ENCODE results near the gene LGALS7.
"Not testable (repeated sequence)": the region's sequence is repeated elsewhere in the genome, so short reads cannot be mapped to it uniquely, and the experiment has no call there.

LGALS7 gene

GRCh38 chr19:38799104-38799503 lies 25.8 kb upstream of the LGALS7 start:
- DNase-seq = no peak

DNA sequence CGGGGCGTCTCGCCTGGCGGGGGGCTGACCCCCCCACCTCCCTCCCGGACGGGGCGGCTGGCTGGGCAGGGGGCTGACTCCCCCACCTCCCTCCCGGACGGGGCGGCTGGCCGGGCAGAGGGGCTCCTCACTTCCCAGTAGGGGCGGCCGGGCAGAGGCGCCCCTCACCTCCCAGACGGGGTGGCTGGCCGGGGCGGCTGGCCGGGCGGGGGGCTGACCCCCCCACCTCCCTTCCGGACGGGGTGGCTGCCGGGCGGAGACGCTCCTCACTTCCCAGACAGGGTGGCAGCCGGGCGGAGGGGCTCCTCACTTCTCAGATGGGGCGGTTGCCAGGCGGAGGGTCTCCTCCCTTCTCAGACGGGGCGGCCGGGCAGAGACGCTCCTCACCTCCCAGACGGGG lies 24.5 kb upstream of the LGALS7 start:
- not testable (repeated sequence) for DNase-seq

DNA sequence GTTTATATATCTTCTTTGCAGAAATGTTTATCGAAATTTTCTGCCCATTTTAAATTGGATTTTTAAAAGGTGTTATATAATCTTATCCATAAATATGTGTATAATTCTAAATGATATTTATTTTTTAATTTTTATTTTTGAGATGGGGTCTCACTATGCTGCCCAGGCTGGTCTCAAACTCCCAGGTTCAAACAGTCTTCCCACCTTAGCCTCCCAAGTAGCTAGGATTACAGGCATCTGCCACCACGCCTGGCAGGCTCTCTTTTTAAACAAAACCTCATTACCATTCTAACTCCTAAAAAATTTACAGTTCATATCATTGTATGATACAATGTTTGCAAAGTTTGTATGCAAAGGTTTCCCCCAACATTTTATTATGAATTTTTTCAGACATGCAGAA lies 22.8 kb upstream of the LGALS7 start:
- no peak for DNase-seq

DNA sequence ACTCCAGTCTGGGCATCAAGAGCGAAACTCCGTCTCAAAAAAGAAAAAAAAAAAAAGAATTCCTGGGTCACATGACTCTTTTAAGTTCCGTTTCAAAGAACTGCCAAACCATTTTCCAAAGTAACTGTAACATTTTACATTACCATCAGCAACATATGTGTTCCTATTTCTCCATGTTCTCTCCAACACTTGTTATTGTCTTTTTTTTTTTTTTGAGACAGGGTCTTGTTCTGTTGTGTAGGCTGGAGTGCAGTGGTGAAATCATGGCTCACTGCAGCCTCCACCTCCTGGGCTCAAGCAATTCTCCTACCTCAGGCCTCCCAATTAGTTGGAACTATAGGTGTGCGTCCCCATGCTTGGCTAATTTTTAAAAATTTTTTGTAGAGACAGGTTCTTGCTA lies 22.2 kb upstream of the LGALS7 start:
- no peak for DNase-seq

GRCh38 chr19:38793671-38794070 lies 20.4 kb upstream of the LGALS7 start:
- no peak for DNase-seq

DNA sequence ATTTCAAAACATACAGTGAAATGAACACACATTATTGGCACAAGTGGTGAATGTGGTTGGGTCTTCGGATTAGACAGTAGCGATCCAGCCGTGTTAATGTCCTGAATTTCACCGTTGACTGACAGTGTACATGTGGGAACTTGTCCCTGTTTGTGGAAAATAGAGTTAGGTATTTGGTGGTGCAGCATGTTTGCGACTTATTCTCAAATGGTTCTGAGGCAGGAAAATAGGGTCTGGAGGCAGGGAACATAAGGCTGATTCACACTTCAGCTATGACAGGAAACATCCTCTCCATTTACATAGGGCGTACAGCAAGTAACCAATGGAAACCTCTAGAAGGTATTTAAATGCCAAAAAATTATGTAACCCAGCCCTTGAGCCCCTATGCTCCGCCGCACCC lies 19.9 kb upstream of the LGALS7 start:
- DNase-seq = no peak

DNA sequence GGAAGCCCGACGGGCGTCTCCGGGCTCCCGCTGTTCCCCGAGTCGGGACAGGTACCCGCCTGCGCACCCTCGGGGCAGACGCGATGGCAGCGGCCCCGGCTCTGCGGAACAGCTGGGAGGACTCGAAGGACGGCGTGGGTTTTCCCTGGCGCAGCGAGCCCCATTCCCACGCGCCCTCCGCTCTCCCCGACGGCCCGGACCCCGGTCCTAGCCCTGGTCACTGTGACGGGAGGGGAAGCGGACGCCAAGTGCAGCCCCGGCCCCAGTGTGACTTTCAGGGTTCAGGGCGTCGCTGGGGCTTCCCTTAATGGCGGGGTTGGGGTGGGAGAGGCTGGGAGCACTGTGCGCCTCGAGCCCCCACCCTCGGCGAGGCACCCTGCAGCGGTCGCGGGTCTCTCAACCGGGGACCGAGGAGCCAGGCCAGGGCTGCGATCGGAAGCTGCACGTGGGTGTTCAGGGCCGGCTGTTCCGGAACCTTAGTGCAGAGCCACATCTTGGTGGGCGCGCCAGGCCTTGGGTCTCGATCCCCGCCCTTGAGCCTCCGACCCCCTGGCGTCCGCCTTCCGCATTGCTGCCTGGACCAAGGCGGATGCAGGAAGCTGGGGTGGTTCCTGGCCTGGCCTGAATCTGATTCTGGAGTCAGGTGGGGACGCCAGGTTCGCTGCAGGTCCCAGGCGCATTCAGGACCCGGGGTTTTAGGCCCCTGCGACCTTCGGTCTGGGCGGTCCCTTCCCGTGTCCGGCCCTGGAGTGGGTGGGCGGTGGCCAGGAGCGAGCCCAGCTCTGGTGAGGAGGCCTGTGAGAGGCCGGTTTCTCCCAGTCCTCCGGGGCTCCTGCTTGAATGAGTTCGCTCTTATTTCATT lies 19.2 kb upstream of the LGALS7 start:
- no peak for DNase-seq

- DNase-seq = not testable (repeated sequence)
These were observed 18.2 kb upstream of the LGALS7 start for GRCh38 chr19:38791451-38792064.

GRCh38 chr19:38790507-38791403 lies 17.4 kb upstream of the LGALS7 start:
- DNase-seq = not testable (repeated sequence)

- no peak for DNase-seq
These were observed 15.3 kb upstream of the LGALS7 start, which contains the start of gene LGALS7B for GRCh38 chr19:38788478-38789243. Gene LGALS7B, plus strand, starts transcription at chr19:38789200. Its CDS starts 27 bp downstream, at chr19:38789227.

DNA sequence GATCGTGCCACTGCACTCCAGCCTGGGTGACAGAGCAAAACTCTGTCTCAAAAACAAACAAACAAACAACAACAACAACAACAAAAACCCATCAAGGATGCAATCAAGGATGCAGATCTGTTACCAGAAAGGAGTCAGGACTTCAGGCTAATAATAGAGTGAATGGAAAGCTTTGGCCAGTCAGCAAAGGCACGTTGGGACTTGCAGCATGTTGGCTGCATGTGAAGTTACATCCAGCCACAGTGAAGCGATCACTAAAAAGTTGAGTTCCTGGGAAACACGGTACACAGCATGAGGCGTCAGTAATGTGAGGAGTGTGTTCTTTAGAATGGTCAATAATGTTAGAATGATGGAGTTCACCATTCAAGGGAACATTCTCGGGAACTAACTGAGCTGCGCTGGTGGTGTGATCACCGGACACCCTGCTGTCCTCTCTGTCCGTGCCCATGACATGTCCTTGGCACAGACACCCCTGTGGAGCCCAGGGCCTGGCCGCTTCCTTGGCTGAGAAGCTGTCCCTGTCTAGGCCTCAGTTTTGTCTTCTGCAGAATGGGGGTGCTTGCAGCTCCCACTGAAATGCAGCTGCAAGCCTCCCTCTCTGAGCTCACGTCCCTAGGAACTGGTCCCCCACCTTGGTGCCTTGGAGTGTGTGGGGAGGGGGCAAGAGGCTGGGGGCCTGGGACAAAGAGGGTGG lies 13.4 kb upstream of the LGALS7 start:
- no peak for DNase-seq

DNA sequence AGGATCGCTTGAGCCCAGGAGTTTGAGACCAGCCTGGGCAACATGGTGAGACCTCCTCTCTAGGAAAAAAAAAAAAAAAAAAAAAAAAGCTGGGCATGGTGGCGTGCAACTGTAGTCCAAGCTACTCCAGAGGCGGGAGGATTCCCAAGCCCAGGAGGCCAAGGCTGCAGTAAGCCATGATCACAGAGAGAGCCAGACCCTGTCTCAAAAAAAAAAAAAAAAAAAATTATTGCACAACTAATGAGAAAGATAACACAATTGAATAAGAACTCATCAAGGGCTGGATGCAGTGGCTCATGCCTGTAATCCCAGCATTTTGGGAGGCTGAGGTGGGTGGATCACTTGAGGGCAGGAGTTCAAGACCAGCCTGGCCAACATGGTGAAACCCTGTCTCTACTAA lies 12.7 kb upstream of the LGALS7 start:
- DNase-seq = not testable (repeated sequence)

GRCh38 chr19:38785187-38785699 lies 11.9 kb upstream of the LGALS7 start:
- DNase-seq = no peak

GRCh38 chr19:38784224-38784623 lies 10.9 kb upstream of the LGALS7 start:
- DNase-seq = no peak

DNA sequence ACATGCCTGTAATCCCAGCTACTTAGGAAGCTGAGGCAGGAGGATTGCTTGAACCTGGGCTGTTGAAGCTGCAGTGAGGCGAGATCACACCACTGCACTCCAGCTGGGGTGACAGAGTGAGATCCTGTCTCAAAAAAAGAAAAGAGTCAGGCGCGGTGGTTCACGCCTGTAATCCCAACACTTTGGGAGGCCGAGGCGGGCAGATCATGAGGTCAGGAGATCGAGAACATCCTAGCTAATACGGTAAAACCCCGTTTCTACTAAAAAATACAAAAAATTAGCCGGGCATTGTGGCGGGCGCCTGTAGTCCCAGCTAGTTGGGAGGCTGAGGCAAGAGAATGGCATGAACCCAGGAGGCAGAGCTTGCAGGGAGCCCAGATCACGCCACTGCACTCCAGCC lies 8.9 kb upstream of the LGALS7 start:
- not testable (repeated sequence) for DNase-seq

- no peak for DNase-seq
These were observed 7.7 kb upstream of the LGALS7 start for GRCh38 chr19:38781058-38781457.

DNA sequence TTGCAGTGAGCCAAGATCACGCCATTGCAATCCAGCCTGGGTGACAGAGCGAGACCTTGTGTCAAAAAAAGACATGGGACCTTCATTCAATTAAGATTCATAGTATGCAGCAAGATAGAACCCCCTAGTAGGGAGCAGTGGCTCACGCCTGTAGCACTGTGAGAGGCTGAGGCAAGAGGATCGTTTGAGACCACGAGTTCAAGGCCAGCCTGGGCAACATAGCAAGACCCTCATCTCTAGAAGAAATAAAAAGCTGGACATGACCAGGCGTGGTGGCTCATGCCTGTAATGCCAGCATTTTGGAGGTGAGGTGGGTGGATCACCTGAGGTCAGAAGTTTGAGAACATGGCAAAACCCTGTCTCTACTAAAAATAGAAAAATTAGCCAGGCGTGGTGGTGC lies 7.1 kb upstream of the LGALS7 start:
- no peak for DNase-seq

- no peak for DNase-seq
These were observed 5.4 kb upstream of the LGALS7 start for GRCh38 chr19:38778733-38779132.

DNA sequence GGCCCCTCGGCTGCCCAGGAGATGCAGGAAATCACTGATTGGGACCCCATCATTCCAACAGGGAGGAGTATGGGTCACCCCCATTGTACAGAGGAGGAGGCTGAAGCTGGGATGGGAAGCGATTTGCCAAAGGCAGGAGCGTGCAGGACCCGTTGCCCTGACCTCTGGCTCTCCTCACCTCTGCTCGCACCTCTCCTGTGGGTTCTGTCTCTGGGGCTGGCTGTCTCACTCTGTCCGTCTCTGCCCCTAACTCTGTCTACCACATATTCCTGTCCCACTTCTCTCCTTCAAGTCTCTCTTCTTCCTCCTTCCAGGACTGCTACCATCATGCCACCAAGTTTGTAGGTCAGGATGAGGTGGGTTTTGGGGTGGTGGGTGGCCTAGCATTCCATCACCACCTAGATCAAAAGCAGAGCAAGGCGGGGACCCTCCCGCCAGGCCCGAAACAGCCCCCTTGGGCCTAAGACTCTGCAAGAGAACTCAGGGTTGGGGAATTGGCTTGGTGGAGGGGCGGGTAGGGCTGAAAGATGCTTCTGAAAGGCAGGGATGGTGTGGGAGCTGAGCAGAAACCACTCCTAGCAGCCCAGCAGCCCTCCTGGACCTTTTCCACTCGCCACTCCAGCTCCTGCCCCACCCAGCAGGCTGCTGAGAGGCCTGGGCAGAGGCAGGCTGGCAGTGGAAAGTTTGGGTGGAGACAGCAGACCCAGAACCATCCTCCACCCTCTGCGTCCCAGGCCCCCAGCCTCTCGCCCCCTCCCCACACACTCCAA lies 1.0 kb upstream of the LGALS7 start:
- DNase-seq = no peak

DNA sequence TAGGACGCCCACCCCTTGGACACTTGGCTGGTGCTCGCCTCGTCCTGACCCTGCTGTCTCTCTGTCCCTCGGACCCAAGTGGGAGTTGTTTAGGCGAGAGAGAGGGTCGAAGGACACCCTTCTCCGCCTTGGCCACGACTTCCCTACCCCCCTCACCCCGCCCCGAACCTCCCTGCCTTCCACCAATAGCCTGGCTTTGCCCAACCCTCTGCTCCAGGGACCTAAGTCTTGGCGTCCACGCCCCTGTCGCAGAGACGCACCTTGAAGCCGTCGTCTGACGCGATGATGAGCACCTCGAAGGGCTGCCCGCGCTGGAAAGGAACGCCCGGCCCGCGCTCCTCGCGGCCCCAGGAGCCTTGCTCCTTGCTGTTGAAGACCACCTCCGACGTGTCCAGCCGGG lies 1.7 kb downstream of the LGALS7 start:
- DNase-seq = not testable (repeated sequence)

GRCh38 chr19:38770949-38771275 lies 2.4 kb downstream of the LGALS7 start:
- not testable (repeated sequence) for DNase-seq

All from NCI-H2029 (cell line).